Sigmoid colon (tissue), 4 donors: ENCODE measurements around the gene HES6.

ENCODE experiments used
- CTCF ChIP-seq, 4 experiments: fragments of 450-650 bp in 3 of 4; fragments of 200-600 bp in 1 of 4; IDR thresholded peaks; one replicate each; pipeline ENCODE4 v1.5.1; 2016 to 2019; ENCODE audit warnings: antibody characterized with exemption in 4 of 4, mild to moderate bottlenecking in 3 of 4, moderate library complexity in 2 of 4
- EP300 ChIP-seq, 4 donors: sonication (generic); formaldehyde crosslinking; IDR thresholded peaks; one replicate each; pipeline ENCODE4 v1.6.1; 2017; ENCODE audit warnings: antibody characterized with exemption in 4 of 4
- POLR2A ChIP-seq, 2 donors: fragments of 450-650 bp; IDR thresholded peaks; one replicate each; pipeline ENCODE4 v1.6.1; 2016; ENCODE audit warnings: antibody characterized with exemption in 2 of 2, mild to moderate bottlenecking in 2 of 2, moderate library complexity in 2 of 2

GRCh38 chr2:238225121-238225520, 14.7 kb downstream of the HES6 start:
- TF ChIP-seq CTCF (IDR thresholded peaks at IDR 0.05) (no peak), POLR2A (IDR thresholded peaks at IDR 0.05) (no peak), EP300 (IDR thresholded peaks at IDR 0.05) (no peak)
